AG09309 (cell line): Measurements from ENCODE around the gene GON4L.
"Not testable (repeated sequence)": the region's sequence is repeated elsewhere in the genome, so short reads cannot be mapped to it uniquely, and the experiment has no call there.

ENCODE experiments used
- DNase-seq: peaks from one replicate; pipeline ENCODE4 v3.0.0-alpha.2; 2010; ENCODE audit warnings: low read depth
- H3K4me3 ChIP-seq: 2 replicates; pipeline ENCODE4 v1.5.1; 2011; ENCODE audit warnings: mild to moderate bottlenecking, low read depth, low read length, moderate library complexity; ENCODE audit not compliant: control insufficient read depth
- TF ChIP-seq, protein P1 (sequence below): IDR thresholded peaks from 2 replicates; pipeline ENCODE4 v1.5.1; 2011; ENCODE audit warnings: mild to moderate bottlenecking, low read depth, low read length, inconsistent platforms; ENCODE audit not compliant: insufficient read depth, control insufficient read depth; ENCODE audit errors: missing control alignments

The GON4L gene

DNA sequence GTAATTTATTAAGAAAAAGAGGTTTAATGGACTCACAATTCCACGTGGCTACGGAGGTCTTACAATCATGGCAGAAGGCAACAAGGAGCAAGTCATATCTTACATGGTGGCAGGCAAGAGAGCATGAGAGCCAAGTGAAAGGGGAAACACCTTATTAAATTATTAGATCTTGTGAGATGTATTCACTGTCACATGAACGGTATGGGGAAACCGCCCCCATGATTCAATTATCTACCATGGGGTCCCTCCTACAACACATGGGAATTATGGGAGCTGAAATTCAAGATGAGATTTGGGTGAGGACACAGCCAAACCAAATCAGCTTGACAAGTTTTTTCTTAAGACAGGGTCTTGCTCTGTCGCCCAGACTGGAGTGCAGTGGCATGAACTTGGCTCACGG lies 153.8 kb downstream of the GON4L start:
- TF ChIP-seq, protein P1, sequence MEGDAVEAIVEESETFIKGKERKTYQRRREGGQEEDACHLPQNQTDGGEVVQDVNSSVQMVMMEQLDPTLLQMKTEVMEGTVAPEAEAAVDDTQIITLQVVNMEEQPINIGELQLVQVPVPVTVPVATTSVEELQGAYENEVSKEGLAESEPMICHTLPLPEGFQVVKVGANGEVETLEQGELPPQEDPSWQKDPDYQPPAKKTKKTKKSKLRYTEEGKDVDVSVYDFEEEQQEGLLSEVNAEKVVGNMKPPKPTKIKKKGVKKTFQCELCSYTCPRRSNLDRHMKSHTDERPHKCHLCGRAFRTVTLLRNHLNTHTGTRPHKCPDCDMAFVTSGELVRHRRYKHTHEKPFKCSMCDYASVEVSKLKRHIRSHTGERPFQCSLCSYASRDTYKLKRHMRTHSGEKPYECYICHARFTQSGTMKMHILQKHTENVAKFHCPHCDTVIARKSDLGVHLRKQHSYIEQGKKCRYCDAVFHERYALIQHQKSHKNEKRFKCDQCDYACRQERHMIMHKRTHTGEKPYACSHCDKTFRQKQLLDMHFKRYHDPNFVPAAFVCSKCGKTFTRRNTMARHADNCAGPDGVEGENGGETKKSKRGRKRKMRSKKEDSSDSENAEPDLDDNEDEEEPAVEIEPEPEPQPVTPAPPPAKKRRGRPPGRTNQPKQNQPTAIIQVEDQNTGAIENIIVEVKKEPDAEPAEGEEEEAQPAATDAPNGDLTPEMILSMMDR = no peak
- H3K4me3 ChIP-seq = no peak overlapping the region
- DNase-seq = no peak

DNA sequence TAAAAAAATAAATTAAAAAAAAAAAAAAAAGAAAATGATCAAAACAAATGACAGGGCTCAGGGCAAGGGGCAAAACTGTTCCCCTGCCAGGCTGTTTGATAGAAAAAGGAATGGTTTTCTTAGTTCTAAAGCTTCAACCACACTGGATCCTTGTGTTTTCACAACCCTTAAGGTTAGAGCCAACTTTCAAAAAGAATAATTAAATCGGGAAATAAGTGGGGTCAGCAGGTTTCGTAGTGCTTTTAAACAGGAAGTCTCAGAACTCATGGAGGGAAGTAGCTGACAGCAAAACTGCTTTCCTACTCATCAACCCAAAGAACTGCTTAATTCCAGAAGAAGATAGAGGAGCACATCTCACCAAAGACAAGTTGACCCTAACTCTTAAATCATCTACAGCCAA lies 155.3 kb downstream of the GON4L start:
- not testable (repeated sequence) for DNase-seq

More for the DNA sequence above, 155.3 kb downstream of the GON4L start:
- not testable (repeated sequence) for H3K4me3 ChIP-seq
